ENCODE data around the gene GPC2. TPM values are rescaled to one million over a fixed set of nuclear protein-coding genes. Genes with fewer than 3 reads are reported as not detected.
"Not testable (repeated sequence)": the region's sequence is repeated elsewhere in the genome, so short reads cannot be mapped to it uniquely, and the experiment has no call there.

The GPC2 gene
- total RNA-seq, 1 donor from 2014 or later = 1.3 TPM

- H3K4me3 ChIP-seq (ENCODE audit: low read depth, low read length) = peak overlapping the region; percentile 37
- DNase-seq (ENCODE audit: low read depth) (no peak), FAIRE-seq (no peak)
- TF ChIP-seq, protein P1, sequence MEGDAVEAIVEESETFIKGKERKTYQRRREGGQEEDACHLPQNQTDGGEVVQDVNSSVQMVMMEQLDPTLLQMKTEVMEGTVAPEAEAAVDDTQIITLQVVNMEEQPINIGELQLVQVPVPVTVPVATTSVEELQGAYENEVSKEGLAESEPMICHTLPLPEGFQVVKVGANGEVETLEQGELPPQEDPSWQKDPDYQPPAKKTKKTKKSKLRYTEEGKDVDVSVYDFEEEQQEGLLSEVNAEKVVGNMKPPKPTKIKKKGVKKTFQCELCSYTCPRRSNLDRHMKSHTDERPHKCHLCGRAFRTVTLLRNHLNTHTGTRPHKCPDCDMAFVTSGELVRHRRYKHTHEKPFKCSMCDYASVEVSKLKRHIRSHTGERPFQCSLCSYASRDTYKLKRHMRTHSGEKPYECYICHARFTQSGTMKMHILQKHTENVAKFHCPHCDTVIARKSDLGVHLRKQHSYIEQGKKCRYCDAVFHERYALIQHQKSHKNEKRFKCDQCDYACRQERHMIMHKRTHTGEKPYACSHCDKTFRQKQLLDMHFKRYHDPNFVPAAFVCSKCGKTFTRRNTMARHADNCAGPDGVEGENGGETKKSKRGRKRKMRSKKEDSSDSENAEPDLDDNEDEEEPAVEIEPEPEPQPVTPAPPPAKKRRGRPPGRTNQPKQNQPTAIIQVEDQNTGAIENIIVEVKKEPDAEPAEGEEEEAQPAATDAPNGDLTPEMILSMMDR (IDR thresholded peaks at IDR 0.05; ENCODE audit: insufficient read depth, low read length, severe bottlenecking) = no peak
- no peaks in the 10 kb centered on the region for H3K27me3 ChIP-seq (ENCODE audit: control insufficient read depth, insufficient read depth, low read length)
- H3K36me3 ChIP-seq (ENCODE audit: control insufficient read depth, insufficient read depth, low read length) = peaks cover 6% of the 10 kb centered on the region
Observed at GRCh38 chr7:100148225-100148558, 29.0 kb downstream of the GPC2 start.

GRCh38 chr7:100147278-100147677 lies 29.9 kb downstream of the GPC2 start:
- no peak for FAIRE-seq
- DNase-seq (ENCODE audit: low read depth) = no peak
- peaks cover 2% of the 10 kb centered on the region for H3K36me3 ChIP-seq (ENCODE audit: control insufficient read depth, insufficient read depth, low read length)
- H3K4me3 ChIP-seq (ENCODE audit: low read depth, low read length) = no peak overlapping the region
- no peaks in the 10 kb centered on the region for H3K27me3 ChIP-seq (ENCODE audit: control insufficient read depth, insufficient read depth, low read length)
- TF ChIP-seq, protein P1 (IDR thresholded peaks at IDR 0.05; ENCODE audit: insufficient read depth, low read length, severe bottlenecking) = no peak

GRCh38 chr7:100146350-100146749 lies 30.8 kb downstream of the GPC2 start:
- peak; percentile 80 for DNase-seq (ENCODE audit: low read depth)
- H3K27me3 ChIP-seq (ENCODE audit: control insufficient read depth, insufficient read depth, low read length); FAIRE-seq: not testable (repeated sequence)

DNA sequence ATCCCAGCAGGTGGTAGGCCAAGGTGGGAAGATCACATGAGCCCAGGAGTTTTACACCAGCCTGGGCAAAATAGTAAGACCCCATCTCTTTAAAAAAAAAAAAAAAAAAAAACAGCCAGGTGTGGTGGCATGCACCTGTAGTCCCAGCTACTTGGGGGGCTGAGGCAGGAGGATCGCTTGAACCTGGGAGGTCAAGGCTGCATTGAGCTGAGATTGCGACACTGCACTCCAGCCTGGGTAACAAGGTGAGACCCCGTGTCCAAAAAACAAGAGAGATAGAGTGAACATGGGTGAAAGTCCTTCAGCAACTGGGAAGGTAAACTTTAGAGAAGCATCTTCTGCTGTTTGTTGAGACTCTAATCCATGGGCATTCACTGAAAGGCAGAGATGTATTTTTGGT lies 34.7 kb downstream of the GPC2 start:
- H3K27me3 ChIP-seq (ENCODE audit: control insufficient read depth, insufficient read depth, low read length) = no peaks in the 10 kb centered on the region
- FAIRE-seq = no peak
- no peaks in the 10 kb centered on the region for H3K36me3 ChIP-seq (ENCODE audit: control insufficient read depth, insufficient read depth, low read length)
- no peak overlapping the region for H3K4me3 ChIP-seq (ENCODE audit: low read depth, low read length)
- TF ChIP-seq, protein P1 (IDR thresholded peaks at IDR 0.05; ENCODE audit: insufficient read depth, low read length, severe bottlenecking) = no peak
- DNase-seq (ENCODE audit: low read depth) = no peak

More at GRCh38 chr7:100146350-100146749, 30.8 kb downstream of the GPC2 start:
- H3K36me3 ChIP-seq (ENCODE audit: control insufficient read depth, insufficient read depth, low read length); H3K4me3 ChIP-seq (ENCODE audit: low read depth, low read length): not testable (repeated sequence)

- no peaks in the 10 kb centered on the region for H3K27me3 ChIP-seq (ENCODE audit: control insufficient read depth, insufficient read depth, low read length)
- H3K36me3 ChIP-seq (ENCODE audit: control insufficient read depth, insufficient read depth, low read length) = no peaks in the 10 kb centered on the region
- no peak for FAIRE-seq
- no peak for DNase-seq (ENCODE audit: low read depth)
- TF ChIP-seq, protein P1 (IDR thresholded peaks at IDR 0.05; ENCODE audit: insufficient read depth, low read length, severe bottlenecking) = no peak
- no peak overlapping the region for H3K4me3 ChIP-seq (ENCODE audit: low read depth, low read length)
Observed at GRCh38 chr7:100141555-100141949, 35.6 kb downstream of the GPC2 start.

DNA sequence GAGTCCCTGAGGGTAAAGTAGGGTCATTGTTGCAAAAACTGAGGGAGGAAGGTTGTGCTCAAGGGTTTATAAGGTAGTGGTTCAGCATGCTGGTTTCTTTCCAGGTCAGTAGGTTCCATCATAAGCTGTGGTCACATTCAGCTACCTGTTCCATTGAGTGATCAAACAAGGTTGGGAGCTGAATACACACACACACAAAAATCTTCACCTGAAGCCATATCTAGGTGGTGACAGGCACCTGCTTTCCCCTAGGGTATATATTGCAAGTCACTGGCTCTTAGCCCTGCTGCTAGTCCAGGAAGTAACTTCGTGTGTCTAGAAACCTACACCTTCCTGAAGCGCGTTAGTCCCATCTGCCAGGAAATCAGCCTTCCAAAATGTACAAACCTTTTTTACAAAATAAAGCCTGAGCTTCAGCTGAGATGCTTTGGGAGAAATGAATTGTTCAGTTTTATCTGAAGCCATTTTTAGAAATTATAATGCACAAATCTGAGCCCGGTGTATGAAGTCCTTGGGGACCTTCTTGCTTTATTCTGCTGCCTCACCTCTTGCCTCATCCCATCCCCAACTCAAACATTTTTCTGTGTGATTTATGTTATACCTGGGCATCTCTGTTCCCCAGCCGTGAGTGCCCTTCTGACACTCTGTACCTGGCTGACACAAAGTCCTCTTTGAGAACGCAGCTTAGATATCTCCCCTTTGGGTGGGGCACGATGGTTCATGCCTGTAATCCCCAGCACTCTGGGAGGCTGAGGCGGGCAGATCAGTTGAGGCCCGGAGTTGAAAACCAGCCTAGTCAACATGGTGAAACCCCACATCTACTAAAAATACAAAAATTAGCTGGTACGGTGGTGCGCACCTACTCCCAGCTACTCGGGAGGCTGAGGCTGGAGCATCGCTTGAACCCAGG lies 39.1 kb downstream of the GPC2 start:
- FAIRE-seq (no peak), DNase-seq (ENCODE audit: low read depth) (no peak)
- Histone ChIP-seq H3K4me3 (ENCODE audit: low read depth, low read length) (no peak overlapping the region), H3K27me3 (ENCODE audit: control insufficient read depth, insufficient read depth, low read length) (no peaks in the 10 kb centered on the region), H3K36me3 (ENCODE audit: control insufficient read depth, insufficient read depth, low read length) (no peaks in the 10 kb centered on the region)
- TF ChIP-seq, protein P1 (IDR thresholded peaks at IDR 0.05; ENCODE audit: insufficient read depth, low read length, severe bottlenecking) = no peak

Measured in bronchial epithelial cell (primary cell).